ENCODE measurements around the gene PEX5L. TPM values are rescaled to one million over a fixed set of nuclear protein-coding genes. Genes with fewer than 3 reads are reported as not detected.

PEX5L gene
- total and polyA plus RNA-seq, 8 donors, result 0.08 to 2.4 TPM; not detected in 6

GRCh38 chr3:179887295-179887943 is 149.3 kb downstream of the PEX5L start:
- Histone ChIP-seq H3K9me3 (no peaks in the 10 kb centered on the region), H3K4me1 (peaks cover 0 to 8% (median 0%) of the 10 kb centered on the region in 4 donors), H3K36me3 (no peaks in the 10 kb centered on the region), H3K4me3 (no peak overlapping the region), H3K27me3 (no peaks in the 10 kb centered on the region), H3K27ac (no peak overlapping the region)
- WGBS, 5 donors, result 53 to 67% (median 64%) methylated on average over 4 of the region's 4 CpGs
- intact Hi-C loops (cut with DNase I; ENCODE audit: low total_unique reads), result no loop called here
- no peak for DNase-seq
- TF ChIP-seq POLR2A (IDR thresholded peaks at IDR 0.05) (no peak), EP300 (IDR thresholded peaks at IDR 0.05) (no peak)

- Histone ChIP-seq H3K27me3 (no peaks in the 10 kb centered on the region), H3K4me3 (no peak overlapping the region), H3K36me3 (no peaks in the 10 kb centered on the region), H3K4me1 (peaks cover 0 to 11% (median 0%) of the 10 kb centered on the region in 4 donors), H3K9me3 (no peaks in the 10 kb centered on the region), H3K27ac (no peak overlapping the region)
- TF ChIP-seq POLR2A (IDR thresholded peaks at IDR 0.05) (no peak), POLR2AphosphoS5 (IDR thresholded peaks at IDR 0.05) (no peak), EP300 (IDR thresholded peaks at IDR 0.05) (no peak), CTCF (IDR thresholded peaks at IDR 0.05) (no peak)
- DNase-seq, result no peak
- 17 to 59% (median 48%) methylated on average over 2 of the region's 2 CpGs for WGBS, 5 donors
- intact Hi-C loops (cut with DNase I; ENCODE audit: low total_unique reads), result no loop called here
These were observed 150.8 kb downstream of the PEX5L start for GRCh38 chr3:179885950-179886349.

GRCh38 chr3:179884136-179884535 is 152.6 kb downstream of the PEX5L start:
- no peaks in the 10 kb centered on the region for H3K27me3 ChIP-seq
- no peak overlapping the region for H3K27ac ChIP-seq
- H3K4me3 ChIP-seq, result no peak overlapping the region
- WGBS, 5 donors, result 60 to 84% (median 79%) methylated on average over 1 of the region's 1 CpG
- no peaks in the 10 kb centered on the region for H3K36me3 ChIP-seq
- DNase-seq, result no peak
- H3K4me1 ChIP-seq, result peaks cover 0 to 11% (median 0%) of the 10 kb centered on the region in 4 donors
- no peaks in the 10 kb centered on the region for H3K9me3 ChIP-seq
- intact Hi-C loops (cut with DNase I; ENCODE audit: low total_unique reads), result no loop called here
- TF ChIP-seq POLR2AphosphoS5 (IDR thresholded peaks at IDR 0.05) (no peak), CTCF (IDR thresholded peaks at IDR 0.05) (no peak), POLR2A (IDR thresholded peaks at IDR 0.05) (no peak), EP300 (IDR thresholded peaks at IDR 0.05) (no peak)

- intact Hi-C loops (cut with DNase I; ENCODE audit: low total_unique reads), result no loop called here
- Histone ChIP-seq H3K4me1 (peaks cover 0 to 11% (median 0%) of the 10 kb centered on the region in 4 donors), H3K27ac (no peak overlapping the region), H3K27me3 (no peaks in the 10 kb centered on the region), H3K9me3 (no peaks in the 10 kb centered on the region), H3K4me3 (no peak overlapping the region), H3K36me3 (no peaks in the 10 kb centered on the region)
- peak in 1 of 2 donors; percentile 41 for DNase-seq
- TF ChIP-seq POLR2A (IDR thresholded peaks at IDR 0.05), result no peak
- TF ChIP-seq CTCF (IDR thresholded peaks at IDR 0.05), result no peak
- TF ChIP-seq EP300 (IDR thresholded peaks at IDR 0.05), result no peak
- no peak for TF ChIP-seq POLR2AphosphoS5 (IDR thresholded peaks at IDR 0.05)
- 0 to 7% (median 3%) methylated on average over 2 of the region's 2 CpGs for WGBS, 5 donors
These were observed 154.4 kb downstream of the PEX5L start for GRCh38 chr3:179882292-179882691.

GRCh38 chr3:179881791-179882190 is 154.9 kb downstream of the PEX5L start:
- H3K27ac ChIP-seq, result no peak overlapping the region
- no peaks in the 10 kb centered on the region for H3K36me3 ChIP-seq
- TF ChIP-seq POLR2A (IDR thresholded peaks at IDR 0.05) (no peak), EP300 (IDR thresholded peaks at IDR 0.05) (no peak), POLR2AphosphoS5 (IDR thresholded peaks at IDR 0.05) (no peak), CTCF (IDR thresholded peaks at IDR 0.05) (no peak)
- H3K27me3 ChIP-seq, result no peaks in the 10 kb centered on the region
- 43 to 57% (median 53%) methylated on average over 2 of the region's 2 CpGs for WGBS, 5 donors
- H3K4me1 ChIP-seq, result peaks cover 0 to 11% (median 0%) of the 10 kb centered on the region in 4 donors
- intact Hi-C loops (cut with DNase I; ENCODE audit: low total_unique reads), result no loop called here
- H3K9me3 ChIP-seq, result no peaks in the 10 kb centered on the region
- H3K4me3 ChIP-seq, result no peak overlapping the region
- DNase-seq, result peak in 1 of 2 donors; percentile 32

Measured in stomach (tissue), 9 donors.